GM12891 (cell line): ENCODE results near the gene CRNKL1.

Experiments used
- PAX5 ChIP-seq: IDR thresholded peaks from 2 replicates; pipeline ENCODE4 v1.6.1; 2011; ENCODE audit warnings: low read length, moderate library complexity, mild to moderate bottlenecking; ENCODE audit not compliant: insufficient read depth, severe bottlenecking
- POLR2A ChIP-seq: IDR thresholded peaks from 2 replicates; pipeline ENCODE4 v1.6.1; 2011; ENCODE audit warnings: low read depth, low read length, control low read depth
- POLR2AphosphoS5 ChIP-seq: IDR thresholded peaks from 2 replicates; pipeline ENCODE4 v1.6.1; 2011; ENCODE audit warnings: low read depth, low read length, control low read depth
- SPI1 ChIP-seq: IDR thresholded peaks from 2 replicates; pipeline ENCODE4 v1.6.1; 2011; ENCODE audit warnings: low read depth, low read length, control low read depth
- TAF1 ChIP-seq: IDR thresholded peaks from 2 replicates; pipeline ENCODE4 v1.6.1; 2011; ENCODE audit warnings: low read depth, low read length, control low read depth

- TF ChIP-seq SPI1 (no peak), POLR2A (no peak), POLR2AphosphoS5 (no peak), TAF1 (no peak), PAX5 (no peak)
These were observed 27.0 kb upstream of the CRNKL1 start for GRCh38 chr20:20079102-20079784.
